A549 (cell line): ENCODE results near the gene RTN4. TPM values are rescaled to one million over a fixed set of nuclear protein-coding genes. Genes with fewer than 3 reads are reported as not detected.

Experiments used
- ATAC-seq, 2 experiments: fragments of 200-7000 bp in 1 of 2; fragments of >200 bp in 1 of 2; cut with Nextera tagmentation in 1 of 2; cut with Tn5 transposase in 1 of 2; 3 replicates each; pipeline versions ENCODE4 v1.8.0 to v1.9.1; 2018 to 2020; ENCODE audit warnings: mild to moderate bottlenecking in 1 of 2, moderate library complexity in 1 of 2
- CTCF ChIA-PET: fragments of 300-600 bp; sonication (Branson Sonifier 250); formaldehyde crosslinking; extraction: SDS; loops from one replicate; lab custom pipeline; 2021; ENCODE audit warnings: antibody characterized with exemption, inconsistent platforms; lab: Yijun Ruan, JAX
- POLR2A ChIA-PET: fragments of 350-600 bp; formaldehyde crosslinking; extraction: SDS; loops from one replicate; lab custom pipeline; 2021; ENCODE audit warnings: antibody characterized with exemption, inconsistent platforms; lab: Yijun Ruan, JAX
- DNase-seq, 2 experiments: peaks; one replicate each; pipeline versions ENCODE4 v3.0.0 to v3.0.0-alpha.2; 2011 to 2016; ENCODE audit warnings: low read depth in 1 of 2, low spot score in 1 of 2
- FAIRE-seq: peaks from 2 replicates; lab custom pipeline; 2011; peaks lifted over from hg19 to GRCh38; lab: Jason Lieb, UNC
- H3K27ac ChIP-seq, 2 experiments: fragments of >200 bp; sonication (Bioruptor Twin); formaldehyde crosslinking; 3 replicates each; pipeline ENCODE4 v1.5.1; 2016 to 2017
- H3K4me1 ChIP-seq: fragments of >200 bp; sonication (Bioruptor Twin); formaldehyde crosslinking; 3 replicates; pipeline ENCODE4 v1.6.1; 2016
- H3K4me2 ChIP-seq: fragments of >200 bp; sonication (Bioruptor Twin); formaldehyde crosslinking; 3 replicates; pipeline ENCODE4 v1.6.1; 2016
- H3K4me3 ChIP-seq: fragments of >200 bp; sonication (Bioruptor Twin); formaldehyde crosslinking; 3 replicates; pipeline ENCODE4 v1.5.1; 2016
- H3K9me3 ChIP-seq: fragments of >200 bp; sonication (Bioruptor Twin); formaldehyde crosslinking; 3 replicates; pipeline ENCODE4 v1.6.1; 2016
- CEBPB ChIP-seq, 2 experiments: fragments of >200 bp in 1 of 2; sonication (Bioruptor Twin) in 1 of 2; formaldehyde crosslinking in 1 of 2; IDR thresholded peaks; 2 replicates each; pipeline ENCODE4 v1.6.1; 2012 to 2016
- CHD4 ChIP-seq: fragments of 200-600 bp; sonication (generic); IDR thresholded peaks from 2 replicates; pipeline ENCODE4 v1.6.1; 2016; ENCODE audit warnings: antibody characterized with exemption, mild to moderate bottlenecking, borderline replicate concordance
- EP300 ChIP-seq, 2 experiments: fragments of >200 bp; sonication (Bioruptor Twin); formaldehyde crosslinking; IDR thresholded peaks; 2 replicates in 1 of 2; 3 replicates in 1 of 2; pipeline ENCODE4 v1.6.1; 2016 to 2017
- HEYL ChIP-seq: fragments of 250-450 bp; sonication (Bioruptor Pico); IDR thresholded peaks from 2 replicates; pipeline ENCODE4 v1.8.0; 2021; ENCODE audit warnings: mild to moderate bottlenecking, moderate library complexity
- JUN ChIP-seq, 2 experiments: fragments of >200 bp; sonication (Bioruptor Twin); formaldehyde crosslinking; IDR thresholded peaks; 2 replicates in 1 of 2; 3 replicates in 1 of 2; pipeline ENCODE4 v1.6.1; 2016 to 2017
- RAD21 ChIP-seq, 2 experiments: fragments of >200 bp in 1 of 2; sonication (Bioruptor Twin) in 1 of 2; formaldehyde crosslinking in 1 of 2; IDR thresholded peaks in 1 of 2; conservative IDR thresholded peaks in 1 of 2; 2 replicates in 1 of 2; 3 replicates in 1 of 2; pipeline ENCODE4 v1.6.1; 2012 to 2018; ENCODE audit warnings: inconsistent platforms in 1 of 2
- RARB ChIP-seq: fragments of 250-450 bp; sonication (Bioruptor Pico); IDR thresholded peaks from 2 replicates; pipeline ENCODE4 v1.8.0; 2021; ENCODE audit warnings: mild to moderate bottlenecking, moderate library complexity
- WGBS: methylation state at CpG from one replicate; pipeline ENCODE4 v1.1.6; 2017; ENCODE audit errors: missing lambda C conversion rate; 5-methylcytosine and 5-hydroxymethylcytosine counted together
- polyA plus RNA-seq, 4 experiments: library from polyadenylated mRNA; depleted of rRNA in 3 of 4; stranded (reverse); fragments of >200 nt; fragmentation: RNase III in 1 of 4; extraction: RNeasy Plus Mini Kit Qiagen cat#74134 plus additional on column Dnase treatment in 1 of 4; gene quantifications; 2 replicates in 3 of 4; 3 replicates in 1 of 4; pipeline ENCODE4 v1.2.3, GENCODE V29; 2011 to 2017
- small RNA-seq, 6 experiments: library from RNA; depleted of rRNA; stranded (forward); fragments of <200 nt; gene quantifications; one replicate each; pipeline ENCODE3, GENCODE V24; 2012
- TF ChIP-seq, protein P1 (sequence below): fragments of 450-650 bp; IDR thresholded peaks from 2 replicates; pipeline ENCODE4 v1.6.1; 2014; ENCODE audit warnings: antibody characterized with exemption

The RTN4 gene
- polyA plus RNA-seq, 2 of the 4 experiments (the other 2 are of a cell fraction) = 302 to 403 TPM

DNA sequence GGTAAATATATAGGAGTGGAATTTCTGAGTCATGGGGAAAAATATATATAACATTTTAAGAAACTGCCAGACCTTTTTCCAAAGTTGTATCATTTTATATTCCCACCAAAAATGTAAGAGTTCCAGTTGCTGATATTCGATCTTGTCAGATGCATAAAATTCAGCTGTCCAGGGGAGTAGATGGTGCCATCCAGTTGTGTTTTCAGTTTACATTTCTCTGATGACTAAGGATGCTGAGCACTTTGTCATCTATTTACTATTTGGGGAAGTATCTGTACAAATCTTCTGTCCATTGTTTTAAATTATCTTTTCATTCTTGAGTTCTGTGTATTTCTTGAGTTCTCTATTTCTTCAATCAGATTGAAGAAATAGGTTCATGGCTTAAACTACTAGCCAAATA is 126.1 kb downstream of the RTN4 start:
- ChIA-PET POLR2A (no interaction called here), CTCF (interaction anchor here (0.6 to 2.3 kb wide), 3 partner anchors 17 to 89 kb away, joined by 3 to 4 read pairs (median 3); no protein-coding TSS in a partner anchor)
- H3K27ac ChIP-seq = no peak overlapping the region

More for the DNA sequence above, 126.1 kb downstream of the RTN4 start:
- TF ChIP-seq CHD4 = no peak
- TF ChIP-seq CEBPB (IDR thresholded peaks at IDR 0.05) = no peak
- no peak for TF ChIP-seq EP300 (IDR thresholded peaks at IDR 0.05)
- no peak for TF ChIP-seq RARB (CRISPR knock-in tag)
- TF ChIP-seq, protein P1, sequence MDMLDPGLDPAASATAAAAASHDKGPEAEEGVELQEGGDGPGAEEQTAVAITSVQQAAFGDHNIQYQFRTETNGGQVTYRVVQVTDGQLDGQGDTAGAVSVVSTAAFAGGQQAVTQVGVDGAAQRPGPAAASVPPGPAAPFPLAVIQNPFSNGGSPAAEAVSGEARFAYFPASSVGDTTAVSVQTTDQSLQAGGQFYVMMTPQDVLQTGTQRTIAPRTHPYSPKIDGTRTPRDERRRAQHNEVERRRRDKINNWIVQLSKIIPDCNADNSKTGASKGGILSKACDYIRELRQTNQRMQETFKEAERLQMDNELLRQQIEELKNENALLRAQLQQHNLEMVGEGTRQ = no peak
- no peak for TF ChIP-seq RAD21 (conservative IDR thresholded peaks at IDR 0.05 in 1 of 2, IDR thresholded peaks at IDR 0.05 in 1 of 2)
- no peak for TF ChIP-seq HEYL (CRISPR knock-in tag)
- TF ChIP-seq JUN (IDR thresholded peaks at IDR 0.05) = no peak
- Histone ChIP-seq H3K4me2 (no peak overlapping the region), H3K4me1 (peaks cover 7% of the 10 kb centered on the region; the same call in 2 of the 3 replicates), H3K9me3 (peaks cover 22% of the 10 kb centered on the region; the same call in 2 of the 3 replicates), H3K4me3 (no peak overlapping the region)
- FAIRE-seq (no peak), ATAC-seq (no peak), DNase-seq (no peak)
- WGBS = 19% methylated on average over 1 of the region's 1 CpG

Small RNAs within 50 kb of the gene (small RNA-seq; reads per million reads assigned to genes)
- gene RNU6-433P = 0 to 0.43 (median 0) reads per million in 6 experiments

Other genes starting within 250 kb of the RTN4 start
- gene CLHC1, start 181.8 kb upstream of the RTN4 start, polyA plus RNA-seq (2011; rRNA removed) = 6.5 and 8.5 TPM in 2 replicates
- gene CLHC1, start 181.8 kb upstream of the RTN4 start, polyA plus RNA-seq (2017; fragmentation: RNase III; extraction: RNeasy Plus Mini Kit Qiagen cat#74134 plus additional on column Dnase treatment) = 3.2 to 5.3 TPM (median 4.0 TPM) in 3 replicates
- 3,746 and 4,103 TPM in 2 replicates for gene RPS27A, start 182.2 kb upstream of the RTN4 start, polyA plus RNA-seq (2011; rRNA removed)
- gene RPS27A, start 182.2 kb upstream of the RTN4 start, polyA plus RNA-seq (2017; fragmentation: RNase III; extraction: RNeasy Plus Mini Kit Qiagen cat#74134 plus additional on column Dnase treatment) = 2,882 to 3,129 TPM (median 3,110 TPM) in 3 replicates
- 55.3 and 91.6 TPM in 2 replicates for gene MTIF2, start 218.8 kb upstream of the RTN4 start, polyA plus RNA-seq (2011; rRNA removed)
- gene MTIF2, start 218.8 kb upstream of the RTN4 start, polyA plus RNA-seq (2017; fragmentation: RNase III; extraction: RNeasy Plus Mini Kit Qiagen cat#74134 plus additional on column Dnase treatment) = 47.2 to 54.1 TPM (median 48.7 TPM) in 3 replicates